Measurements from ENCODE around the gene LHPP.

Gene LHPP

GRCh38 chr10:124416733-124417132 lies 44.9 kb upstream of the LHPP start (continued):
- TF ChIP-seq REPIN1 (tag by site-specific recombination; IDR thresholded peaks at IDR 0.05; ENCODE audit: low read depth) (no peak), PRDM6 (tag by site-specific recombination; IDR thresholded peaks at IDR 0.05) (peak; percentile 84), ATF2 (tag by site-specific recombination; IDR thresholded peaks at IDR 0.05; ENCODE audit: low read depth) (peak; percentile 45; the same call in 1 of the 2 replicates)

DNA sequence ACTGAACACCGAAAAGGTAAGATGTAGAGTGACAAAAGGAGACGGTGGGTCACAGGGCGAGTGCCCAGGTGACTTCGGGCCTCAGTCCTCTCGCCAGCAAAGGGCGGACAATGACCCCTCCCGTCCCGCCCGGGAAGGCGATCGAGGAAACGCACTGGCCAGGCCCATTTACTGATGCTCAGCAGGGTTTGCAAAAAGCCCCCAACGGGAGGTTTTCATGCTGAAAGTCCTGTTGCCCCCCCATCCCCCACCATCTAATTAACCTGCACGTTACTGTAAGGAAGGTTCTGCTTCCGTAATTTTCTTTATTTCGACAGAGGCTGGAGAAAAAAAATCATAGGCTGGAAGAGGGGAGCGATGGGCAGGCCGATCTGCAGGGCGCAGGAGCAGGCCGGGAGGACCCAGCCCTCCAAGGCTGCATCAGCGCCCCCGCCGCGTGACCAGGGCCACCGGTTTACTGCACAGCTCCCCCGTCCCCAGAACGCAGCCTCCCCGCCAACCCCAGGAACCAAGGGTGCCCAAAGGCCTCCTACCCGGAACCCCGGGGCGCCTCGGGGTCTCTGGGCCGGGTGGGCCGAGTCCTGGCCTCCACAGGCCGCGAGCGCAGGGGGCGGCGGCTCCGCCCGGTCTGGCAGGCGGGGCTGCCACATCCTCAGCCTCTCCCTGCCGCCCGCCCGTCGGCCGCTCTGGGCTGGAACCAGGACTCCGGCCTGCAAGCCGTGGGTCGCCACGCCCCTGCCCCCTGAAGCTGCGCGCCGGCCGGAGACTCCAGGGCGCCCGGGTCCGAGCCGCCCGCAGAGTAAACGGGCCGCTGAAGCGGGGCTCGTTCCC lies 43.5 kb upstream of the LHPP start:
- H3K36me3 ChIP-seq (ENCODE audit: control insufficient read depth in 2 of 2, insufficient read depth in 1 of 2, low read length in 2 of 2): peaks cover 8 to 18% of the 10 kb centered on the region in 2 experiments; a peak in 2 of 3 replicates
- no peaks in the 10 kb centered on the region for H3K9me3 ChIP-seq (ENCODE audit: control insufficient read depth, insufficient read depth, low read depth, low read length)
- CTCF ChIA-PET: interaction anchor here (0.7 to 2.0 kb wide), 5 partner anchors 10 to 43 kb away, joined by 3 to 11 read pairs (median 4); no protein-coding TSS in a partner anchor
- peak overlapping the region; percentile 52; the same call in 1 of the 2 replicates for H3K27ac ChIP-seq (ENCODE audit: extremely low read depth, low read depth, low read length)
- H3K4me1 ChIP-seq (ENCODE audit: control insufficient read depth, insufficient read depth, low read length): peaks cover 24% of the 10 kb centered on the region
- POLR2A ChIA-PET: interaction anchor here (0.8 to 2.5 kb wide), 23 partner anchors 10 to 1264 kb away, joined by 3 to 23 read pairs (median 5); partner anchors contain the start of genes BUB3, LHPP and NKX1-2
- H3K4me3 ChIP-seq (ENCODE audit: low read depth, low read length): peak overlapping the region; percentile 87
- TF ChIP-seq ZBTB17 (tag by site-specific recombination; IDR thresholded peaks at IDR 0.05): peak; percentile 30; the same call in 1 of the 2 replicates
- TF ChIP-seq ZNF600 (tag by site-specific recombination; IDR thresholded peaks at IDR 0.05): peak; percentile 59
- TF ChIP-seq KLF16 (tag by site-specific recombination; IDR thresholded peaks at IDR 0.05): peak; percentile 40; the same call in 1 of the 2 replicates
- TF ChIP-seq KLF8 (tag by site-specific recombination; IDR thresholded peaks at IDR 0.05): peak; percentile 56; the same call in 1 of the 2 replicates
- TF ChIP-seq ZXDB (tag by site-specific recombination; IDR thresholded peaks at IDR 0.05): no peak
- TF ChIP-seq ZNF146 (tag by site-specific recombination; IDR thresholded peaks at IDR 0.05): no peak
- no peak for TF ChIP-seq ZNF791 (tag by site-specific recombination; IDR thresholded peaks at IDR 0.05)
- TF ChIP-seq ZNF530 (tag by site-specific recombination; IDR thresholded peaks at IDR 0.05; ENCODE audit: low read depth): no peak
- TF ChIP-seq ZNF501 (tag by site-specific recombination; IDR thresholded peaks at IDR 0.05): peak; percentile 30; the same call in 1 of the 2 replicates
- TF ChIP-seq ZFHX2 (tag by site-specific recombination; conservative IDR thresholded peaks at IDR 0.05): peak; percentile 18; the same call in 1 of the 2 replicates
- no peak for TF ChIP-seq SETDB1 (IDR thresholded peaks at IDR 0.05; ENCODE audit: insufficient read length, low read length)
- TF ChIP-seq, protein P1, sequence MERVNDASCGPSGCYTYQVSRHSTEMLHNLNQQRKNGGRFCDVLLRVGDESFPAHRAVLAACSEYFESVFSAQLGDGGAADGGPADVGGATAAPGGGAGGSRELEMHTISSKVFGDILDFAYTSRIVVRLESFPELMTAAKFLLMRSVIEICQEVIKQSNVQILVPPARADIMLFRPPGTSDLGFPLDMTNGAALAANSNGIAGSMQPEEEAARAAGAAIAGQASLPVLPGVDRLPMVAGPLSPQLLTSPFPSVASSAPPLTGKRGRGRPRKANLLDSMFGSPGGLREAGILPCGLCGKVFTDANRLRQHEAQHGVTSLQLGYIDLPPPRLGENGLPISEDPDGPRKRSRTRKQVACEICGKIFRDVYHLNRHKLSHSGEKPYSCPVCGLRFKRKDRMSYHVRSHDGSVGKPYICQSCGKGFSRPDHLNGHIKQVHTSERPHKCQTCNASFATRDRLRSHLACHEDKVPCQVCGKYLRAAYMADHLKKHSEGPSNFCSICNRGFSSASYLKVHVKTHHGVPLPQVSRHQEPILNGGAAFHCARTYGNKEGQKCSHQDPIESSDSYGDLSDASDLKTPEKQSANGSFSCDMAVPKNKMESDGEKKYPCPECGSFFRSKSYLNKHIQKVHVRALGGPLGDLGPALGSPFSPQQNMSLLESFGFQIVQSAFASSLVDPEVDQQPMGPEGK (tag by site-specific recombination; IDR thresholded peaks at IDR 0.05): peak; percentile 56
- TF ChIP-seq SP2 (tag by site-specific recombination; IDR thresholded peaks at IDR 0.05): peak; percentile 57
- no peak for TF ChIP-seq ZNF514 (tag by site-specific recombination; IDR thresholded peaks at IDR 0.05)
- TF ChIP-seq, protein P2, sequence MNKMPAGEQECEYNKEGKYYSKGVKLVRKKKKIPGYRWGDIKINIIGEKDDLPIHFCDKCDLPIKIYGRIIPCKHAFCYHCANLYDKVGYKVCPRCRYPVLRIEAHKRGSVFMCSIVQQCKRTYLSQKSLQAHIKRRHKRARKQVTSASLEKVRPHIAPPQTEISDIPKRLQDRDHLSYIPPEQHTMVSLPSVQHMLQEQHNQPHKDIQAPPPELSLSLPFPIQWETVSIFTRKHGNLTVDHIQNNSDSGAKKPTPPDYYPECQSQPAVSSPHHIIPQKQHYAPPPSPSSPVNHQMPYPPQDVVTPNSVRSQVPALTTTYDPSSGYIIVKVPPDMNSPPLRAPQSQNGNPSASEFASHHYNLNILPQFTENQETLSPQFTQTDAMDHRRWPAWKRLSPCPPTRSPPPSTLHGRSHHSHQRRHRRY (tag by site-specific recombination; IDR thresholded peaks at IDR 0.05): no peak
- peak; percentile 21 for TF ChIP-seq SP3 (tag by site-specific recombination; IDR thresholded peaks at IDR 0.05)
- TF ChIP-seq, protein P3, sequence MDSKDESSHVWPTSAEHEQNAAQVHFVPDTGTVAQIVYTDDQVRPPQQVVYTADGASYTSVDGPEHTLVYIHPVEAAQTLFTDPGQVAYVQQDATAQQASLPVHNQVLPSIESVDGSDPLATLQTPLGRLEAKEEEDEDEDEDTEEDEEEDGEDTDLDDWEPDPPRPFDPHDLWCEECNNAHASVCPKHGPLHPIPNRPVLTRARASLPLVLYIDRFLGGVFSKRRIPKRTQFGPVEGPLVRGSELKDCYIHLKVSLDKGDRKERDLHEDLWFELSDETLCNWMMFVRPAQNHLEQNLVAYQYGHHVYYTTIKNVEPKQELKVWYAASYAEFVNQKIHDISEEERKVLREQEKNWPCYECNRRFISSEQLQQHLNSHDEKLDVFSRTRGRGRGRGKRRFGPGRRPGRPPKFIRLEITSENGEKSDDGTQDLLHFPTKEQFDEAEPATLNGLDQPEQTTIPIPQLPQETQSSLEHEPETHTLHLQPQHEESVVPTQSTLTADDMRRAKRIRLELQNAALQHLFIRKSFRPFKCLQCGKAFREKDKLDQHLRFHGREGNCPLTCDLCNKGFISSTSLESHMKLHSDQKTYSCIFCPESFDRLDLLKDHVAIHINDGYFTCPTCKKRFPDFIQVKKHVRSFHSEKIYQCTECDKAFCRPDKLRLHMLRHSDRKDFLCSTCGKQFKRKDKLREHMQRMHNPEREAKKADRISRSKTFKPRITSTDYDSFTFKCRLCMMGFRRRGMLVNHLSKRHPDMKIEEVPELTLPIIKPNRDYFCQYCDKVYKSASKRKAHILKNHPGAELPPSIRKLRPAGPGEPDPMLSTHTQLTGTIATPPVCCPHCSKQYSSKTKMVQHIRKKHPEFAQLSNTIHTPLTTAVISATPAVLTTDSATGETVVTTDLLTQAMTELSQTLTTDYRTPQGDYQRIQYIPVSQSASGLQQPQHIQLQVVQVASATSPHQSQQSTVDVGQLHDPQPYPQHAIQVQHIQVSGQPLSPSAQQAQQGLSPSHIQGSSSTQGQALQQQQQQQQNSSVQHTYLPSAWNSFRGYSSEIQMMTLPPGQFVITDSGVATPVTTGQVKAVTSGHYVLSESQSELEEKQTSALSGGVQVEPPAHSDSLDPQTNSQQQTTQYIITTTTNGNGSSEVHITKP (tag by site-specific recombination; IDR thresholded peaks at IDR 0.05): peak; percentile 88
- TF ChIP-seq SCRT2 (tag by site-specific recombination; IDR thresholded peaks at IDR 0.05): no peak
- TF ChIP-seq ZNF335 (tag by site-specific recombination; conservative IDR thresholded peaks at IDR 0.05): peak; percentile 77
- no peak for TF ChIP-seq PRDM1 (tag by site-specific recombination; IDR thresholded peaks at IDR 0.05)
- peak; percentile 20; the same call in 1 of the 2 replicates for TF ChIP-seq YY1 (tag by site-specific recombination; IDR thresholded peaks at IDR 0.05)
- TF ChIP-seq KLF1 (tag by site-specific recombination; IDR thresholded peaks at IDR 0.05): peak; percentile 24; the same call in 1 of the 2 replicates
- peak; percentile 16; the same call in 1 of the 2 replicates for TF ChIP-seq ZBTB20 (tag by site-specific recombination; IDR thresholded peaks at IDR 0.05)
